GM11168 (cell line): ENCODE measurements around the gene RNF187.

Source experiments
- in situ Hi-C: fragments of 300-500 bp; cut with MboI; formaldehyde crosslinking; loops from one replicate; pipeline ENCODE4 v1.12.0; 2022; ENCODE audit warnings: low sequenced_read_pairs; ENCODE audit not compliant: unreplicated experiment

RNF187 gene

DNA sequence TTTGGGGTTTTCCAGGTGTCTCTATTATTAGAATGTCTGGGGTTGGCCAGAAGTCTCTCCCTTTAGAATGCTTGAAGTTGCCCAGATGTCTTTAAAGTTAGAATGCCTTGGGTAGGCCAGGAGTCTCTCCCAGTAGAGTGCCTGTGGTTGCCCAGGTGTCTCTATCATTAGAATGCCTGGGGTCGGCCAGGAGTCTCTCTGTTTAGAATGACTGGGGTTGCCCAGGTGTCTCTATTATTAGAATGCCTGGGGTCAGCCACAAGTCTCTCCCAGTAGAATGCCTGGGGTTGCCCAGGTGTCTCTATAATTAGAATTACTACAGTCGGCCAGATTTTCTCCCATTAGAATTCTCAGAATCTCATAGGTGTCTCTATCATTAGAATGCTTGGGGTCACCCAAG is 55.2 kb downstream of the RNF187 start:
- in situ Hi-C loops: no loop called here

DNA sequence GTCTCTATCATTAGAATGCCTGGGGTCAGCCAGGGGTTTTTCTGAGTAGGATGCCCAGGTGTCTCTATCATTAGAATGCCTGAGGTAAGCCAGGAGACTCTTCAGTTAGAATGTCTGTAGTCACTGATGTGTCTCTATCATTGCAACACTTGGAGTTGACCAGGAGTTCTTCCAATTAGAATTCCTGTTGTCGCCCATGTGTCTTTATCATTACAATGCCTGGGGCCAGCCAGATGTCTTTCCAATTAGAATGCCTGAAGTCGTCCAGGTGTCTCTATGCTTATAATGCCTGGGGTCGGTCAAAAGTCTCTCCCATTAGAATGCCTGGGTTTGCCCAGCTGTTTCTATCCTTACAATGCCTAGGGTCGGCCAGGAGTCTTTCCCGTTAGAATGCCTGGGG is 55.8 kb downstream of the RNF187 start:
- in situ Hi-C loops: no loop called here

DNA sequence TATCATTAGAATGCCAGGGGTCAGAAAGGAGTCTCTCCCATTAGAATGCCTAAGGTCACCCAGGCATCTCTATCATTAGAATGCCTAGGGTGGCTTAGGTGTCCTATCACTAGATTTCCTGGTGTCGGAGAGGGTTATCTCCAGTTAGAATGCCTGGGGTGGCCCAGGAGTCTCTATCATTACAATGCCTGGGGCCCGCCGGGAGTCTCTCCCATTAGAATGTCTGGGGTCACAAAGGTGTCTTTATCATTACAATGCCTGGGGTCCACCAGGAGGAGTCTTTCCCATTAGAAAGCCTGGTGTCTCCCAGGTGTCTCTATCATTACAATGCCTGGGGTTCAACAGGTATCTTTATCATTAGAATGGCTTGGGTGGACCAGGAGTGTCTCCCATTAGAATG is 56.2 kb downstream of the RNF187 start:
- in situ Hi-C loops: no loop called here

DNA sequence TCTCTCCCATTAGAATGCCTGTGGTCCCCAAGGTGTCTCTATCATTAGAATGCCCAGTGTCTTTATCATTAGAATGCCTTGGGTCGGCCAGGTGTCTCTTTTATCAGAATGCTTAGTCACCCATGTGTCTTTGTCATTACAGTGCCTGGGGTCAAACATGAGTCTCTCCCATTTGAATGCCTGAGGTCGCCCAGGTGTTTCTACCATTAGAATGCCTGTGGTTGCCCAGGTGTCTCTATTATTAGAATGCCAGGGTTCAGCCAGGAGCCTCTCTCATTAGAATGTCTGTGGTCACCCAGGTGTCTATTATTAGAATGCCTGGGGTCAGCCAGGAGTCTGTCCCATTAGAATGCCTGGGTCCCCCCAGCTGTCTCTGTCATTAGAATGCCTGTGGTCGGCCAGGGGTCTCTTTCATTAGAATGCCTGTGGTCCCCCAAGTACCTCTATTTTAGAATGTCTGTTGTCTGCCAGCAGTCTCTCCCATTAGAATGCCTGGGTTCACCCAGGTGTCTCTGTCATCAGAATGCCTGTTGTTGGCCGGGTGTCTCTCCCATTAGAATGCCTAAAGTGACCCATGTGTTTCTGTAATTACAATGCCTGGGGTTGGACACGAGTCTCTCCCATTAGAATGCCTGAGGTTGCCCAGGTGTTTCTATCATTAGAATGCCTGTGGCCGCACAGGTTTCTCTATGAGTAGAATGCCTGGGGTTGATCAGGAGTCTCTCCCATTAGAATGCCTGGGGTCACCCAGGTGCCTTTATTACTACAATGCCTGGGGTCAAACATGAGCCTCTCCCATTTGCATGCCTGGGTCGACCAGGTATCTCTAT is 57.1 kb downstream of the RNF187 start:
- in situ Hi-C loops: no loop called here

DNA sequence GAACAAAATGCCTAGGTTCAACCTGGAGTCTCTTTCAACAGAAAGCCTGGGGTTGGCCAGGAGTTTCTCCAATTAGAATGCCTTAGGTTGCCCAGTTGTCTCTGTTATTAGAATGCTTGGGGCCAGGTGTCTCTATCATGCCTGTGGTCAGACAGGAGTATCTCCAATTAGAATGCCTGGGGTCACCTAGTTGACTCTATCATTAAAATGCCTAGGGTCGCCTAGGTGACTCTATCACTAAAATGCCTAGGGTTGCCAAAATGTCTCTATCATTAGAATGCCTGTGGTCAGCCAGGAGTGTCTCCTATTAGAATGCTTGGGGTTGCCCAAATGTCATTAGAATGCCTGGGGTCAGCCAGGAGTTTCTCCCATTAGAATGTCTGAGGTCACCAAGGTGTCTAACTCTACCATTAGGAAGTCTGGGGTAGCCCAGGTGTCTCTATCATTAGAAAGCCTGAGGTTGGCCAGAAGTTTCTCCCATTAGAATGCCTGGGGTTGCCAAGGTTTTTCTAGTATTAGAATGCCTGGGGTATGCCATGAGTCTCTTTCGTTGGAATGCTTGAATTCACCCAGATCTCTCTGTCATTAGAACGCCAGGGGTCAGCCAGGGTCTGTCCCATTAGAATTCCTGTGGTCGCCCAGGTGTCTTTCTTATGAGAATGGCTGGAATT is 57.9 kb downstream of the RNF187 start:
- in situ Hi-C loops: no loop called here
